CD14-positive monocyte (primary cell): Measurements from ENCODE around the gene FAM210B. TPM values are rescaled to one million over a fixed set of nuclear protein-coding genes. Genes with fewer than 3 reads are reported as not detected.

Experiments used
- DNase-seq, 3 donors: peaks; one replicate each; pipeline ENCODE4 v3.0.0-alpha.2; 2011 to 2022
- H2AFZ ChIP-seq: 2 replicates; pipeline ENCODE4 v1.6.0; 2012; ENCODE audit warnings: mild to moderate bottlenecking, low read depth, low read length, inconsistent platforms; ENCODE audit not compliant: insufficient read depth, poor library complexity, severe bottlenecking
- H3K27ac ChIP-seq, 2 donors: 1 replicate in 1 of 2; 2 replicates in 1 of 2; pipeline ENCODE4 v1.5.1; 2012 to 2013; ENCODE audit warnings: low read length in 2 of 2, control low read depth in 1 of 2, inconsistent platforms in 1 of 2, low read depth in 1 of 2, mild to moderate bottlenecking in 1 of 2
- H3K27me3 ChIP-seq, 2 donors: one replicate each; pipeline versions ENCODE4 v1.6.0 to v1.6.1; 2011 to 2013; ENCODE audit warnings: low read length in 2 of 2; ENCODE audit not compliant: control insufficient read depth in 2 of 2, insufficient read depth in 2 of 2
- H3K36me3 ChIP-seq, 2 donors: replicated peaks in 1 of 2; 1 replicate in 1 of 2; 2 replicates in 1 of 2; pipeline versions ENCODE4 v1.5.1 to v1.6.1; 2012 to 2013; ENCODE audit warnings: low read length in 2 of 2, control low read depth in 1 of 2, inconsistent platforms in 1 of 2, mild to moderate bottlenecking in 1 of 2; ENCODE audit not compliant: insufficient read depth in 2 of 2, control insufficient read depth in 1 of 2
- H3K4me1 ChIP-seq, 2 donors: 1 replicate in 1 of 2; 2 replicates in 1 of 2; pipeline versions ENCODE4 v1.5.1 to v1.6.1; 2012 to 2013; ENCODE audit warnings: low read length in 2 of 2, control low read depth in 1 of 2, inconsistent platforms in 1 of 2, mild to moderate bottlenecking in 1 of 2, moderate library complexity in 1 of 2; ENCODE audit not compliant: insufficient read depth in 2 of 2, control insufficient read depth in 1 of 2
- H3K4me2 ChIP-seq: replicated peaks from 2 replicates; pipeline ENCODE3; 2012; ENCODE audit warnings: low read length, moderate library complexity, mild to moderate bottlenecking; ENCODE audit not compliant: poor library complexity, severe bottlenecking; ENCODE audit errors: extremely low read depth
- H3K4me3 ChIP-seq, 3 experiments: fragments of 200-600 bp in 1 of 3; sonication (generic) in 1 of 3; replicated peaks in 1 of 3; 1 replicate in 2 of 3; 2 replicates in 1 of 3; pipeline ENCODE4 v1.5.1; 2011 to 2013; ENCODE audit warnings: low read length in 3 of 3, mild to moderate bottlenecking in 3 of 3, control low read depth in 2 of 3, low read depth in 2 of 3, inconsistent platforms in 1 of 3, moderate library complexity in 1 of 3
- H3K79me2 ChIP-seq: 2 replicates; pipeline ENCODE4 v1.6.0; 2012; ENCODE audit warnings: mild to moderate bottlenecking, control low read depth, inconsistent platforms, low read length, moderate library complexity; ENCODE audit not compliant: insufficient read depth
- H3K9ac ChIP-seq: 2 replicates; pipeline ENCODE4 v1.6.0; 2017; ENCODE audit warnings: low read length, mild to moderate bottlenecking; ENCODE audit not compliant: insufficient read depth, poor library complexity, severe bottlenecking
- H3K9me3 ChIP-seq, 2 donors: replicated peaks in 1 of 2; 1 replicate in 1 of 2; 2 replicates in 1 of 2; pipeline versions ENCODE4 v1.5.1 to v1.6.1; 2012 to 2013; ENCODE audit warnings: low read length in 2 of 2, control low read depth in 1 of 2; ENCODE audit not compliant: control insufficient read depth in 1 of 2, insufficient read depth in 1 of 2
- H4K20me1 ChIP-seq: 2 replicates; pipeline ENCODE4 v1.6.0; 2012; ENCODE audit warnings: mild to moderate bottlenecking, low read length, control low read depth, moderate library complexity; ENCODE audit not compliant: insufficient read depth
- H3K27ac Mint-ChIP-seq, 7 donors: one replicate each; pipeline ENCODE4 v1.8.0; 2020; ENCODE audit warnings: mild to moderate bottlenecking in 7 of 7, mixed read lengths in 7 of 7, moderate library complexity in 6 of 7, inconsistent platforms in 2 of 7
- H3K27me3 Mint-ChIP-seq, 3 donors: one replicate each; pipeline ENCODE4 v1.8.0; 2021 to 2022; ENCODE audit warnings: low read depth in 3 of 3, mild to moderate bottlenecking in 3 of 3, mixed read lengths in 3 of 3, moderate library complexity in 3 of 3, inconsistent platforms in 1 of 3
- H3K36me3 Mint-ChIP-seq, 2 donors: one replicate each; pipeline ENCODE4 v1.8.0; 2020; ENCODE audit warnings: mixed read lengths in 2 of 2, inconsistent platforms in 1 of 2, mild to moderate bottlenecking in 1 of 2
- H3K4me1 Mint-ChIP-seq: one replicate; pipeline ENCODE4 v1.8.0; 2020; ENCODE audit warnings: mild to moderate bottlenecking, mixed read lengths
- H3K4me3 Mint-ChIP-seq, 2 donors: one replicate each; pipeline ENCODE4 v1.8.0; 2020; ENCODE audit warnings: mild to moderate bottlenecking in 2 of 2, mixed read lengths in 2 of 2, moderate library complexity in 1 of 2
- H3K9me3 Mint-ChIP-seq, 7 donors: one replicate each; pipeline ENCODE4 v1.8.0; 2020 to 2022; ENCODE audit warnings: mixed read lengths in 7 of 7, mild to moderate bottlenecking in 6 of 7, moderate library complexity in 6 of 7, inconsistent platforms in 2 of 7
- CTCF ChIP-seq: fragments of 200-600 bp; IDR thresholded peaks from one replicate; pipeline ENCODE4 v1.8.0; 2022; ENCODE audit warnings: antibody characterized with exemption, mild to moderate bottlenecking
- WGBS: methylation state at CpG from one replicate; pipeline ENCODE4 v1.1.5; 2013; ENCODE audit warnings: missing lambda C conversion rate; ENCODE audit not compliant: insufficient coverage; 5-methylcytosine and 5-hydroxymethylcytosine counted together
- intact Hi-C, 2 donors: fragments of 100-400 bp; cut with micrococcal nuclease; formaldehyde crosslinking; loops; one replicate each; pipeline versions ENCODE4 v1.15.0 to v1.15.1; 2023
- polyA plus RNA-seq, 3 donors: library from polyadenylated mRNA; depleted of rRNA in 1 of 3; unstranded in 2 of 3; stranded (reverse) in 1 of 3; fragments of 300-500 nt in 2 of 3; fragments of >200 nt in 1 of 3; fragmentation: Illumina TruSeq in 2 of 3; gene quantifications; 1 replicate in 2 of 3; 2 replicates in 1 of 3; pipeline ENCODE4 v1.2.3, GENCODE V29; 2012 to 2021

The FAM210B gene
- polyA plus RNA-seq, 3 donors: 15.2 to 41.3 (median 34.5) TPM

- no peak overlapping the region for H2AFZ ChIP-seq
- H3K4me1 ChIP-seq: no peaks in the 10 kb centered on the region
- DNase-seq: no peak
- H3K9ac ChIP-seq: no peak overlapping the region
- peaks cover 13 to 43% of the 10 kb centered on the region in 2 donors for H3K27me3 ChIP-seq
- 90% methylated on average over 3 of the region's 3 CpGs for WGBS
- H3K9me3 ChIP-seq: no peaks in the 10 kb centered on the region
- intact Hi-C loops: loop anchor here in 1 of 2 donors (10.0 kb wide), 1 partner anchor 1668 kb away; no protein-coding TSS in a partner anchor
- Mint-ChIP-seq H3K27ac (no peak overlapping the region), H3K27me3 (peaks cover 42 to 62% (median 46%) of the 10 kb centered on the region in 3 donors), H3K9me3 (peaks cover 0 to 10% (median 0%) of the 10 kb centered on the region in 7 donors), H3K4me1 (peaks cover 9% of the 10 kb centered on the region), H3K36me3 (peaks cover 0 to 2% of the 10 kb centered on the region in 2 donors), H3K4me3 (peak overlapping the region in 1 of 2 donors; percentile 44)
- H3K4me2 ChIP-seq: no peak overlapping the region
- no peak for TF ChIP-seq CTCF
- no peaks in the 10 kb centered on the region for H3K79me2 ChIP-seq
- H3K4me3 ChIP-seq: no peak overlapping the region
- no peaks in the 10 kb centered on the region for H4K20me1 ChIP-seq
- H3K36me3 ChIP-seq: no peaks in the 10 kb centered on the region
- H3K27ac ChIP-seq: no peak overlapping the region
Measured at GRCh38 chr20:56342783-56343182, 16.0 kb upstream of the FAM210B start.

DNA sequence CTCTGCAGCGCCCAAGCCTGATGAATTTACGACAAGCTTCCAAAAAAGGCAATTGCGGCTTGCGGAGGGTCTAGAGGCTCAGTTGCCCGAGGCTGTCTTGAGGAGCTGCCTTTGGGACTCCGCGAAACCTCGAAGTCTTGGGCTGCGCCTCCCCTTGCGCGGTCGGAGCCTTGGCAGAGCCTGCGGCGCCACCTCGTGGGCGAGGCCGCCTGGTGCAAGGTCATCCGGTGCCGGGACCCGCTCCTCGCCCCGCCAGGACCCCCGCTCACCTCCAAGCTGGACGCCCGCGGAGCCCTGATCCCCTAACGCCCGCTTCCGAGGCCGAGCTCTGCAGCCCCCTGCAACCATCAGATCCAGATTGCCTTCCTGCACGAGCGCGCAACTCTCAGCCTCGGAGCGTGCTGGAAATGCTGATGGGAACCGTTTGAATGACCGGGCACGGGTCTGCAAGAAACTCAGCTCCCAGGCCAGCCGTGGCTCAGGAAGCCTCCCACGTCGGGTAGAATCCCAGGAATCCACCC lies 14.9 kb upstream of the FAM210B start:
- H3K4me1 Mint-ChIP-seq: peaks cover 9% of the 10 kb centered on the region
- intact Hi-C loops: loop anchor here in 1 of 2 donors (10.0 kb wide), 1 partner anchor 1669 kb away; no protein-coding TSS in a partner anchor
- H3K27me3 ChIP-seq: peaks cover 17 to 46% of the 10 kb centered on the region in 2 donors
- no peaks in the 10 kb centered on the region for H3K79me2 ChIP-seq
- no peak overlapping the region for H3K27ac ChIP-seq
- H3K9me3 ChIP-seq: no peaks in the 10 kb centered on the region
- H3K4me3 ChIP-seq: no peak overlapping the region
- H3K27me3 Mint-ChIP-seq: peaks cover 42 to 67% (median 54%) of the 10 kb centered on the region in 3 donors
- H3K36me3 ChIP-seq: no peaks in the 10 kb centered on the region
- H3K4me3 Mint-ChIP-seq: peak overlapping the region in 1 of 2 donors; percentile 76
- whole genome bisulfite sequencing: 4% methylated on average over 41 of the region's 41 CpGs
- H3K9me3 Mint-ChIP-seq: peaks cover 0 to 10% (median 0%) of the 10 kb centered on the region in 7 donors
- TF ChIP-seq CTCF: peak; percentile 73
- H3K27ac Mint-ChIP-seq: no peak overlapping the region
- H3K4me2 ChIP-seq: peak overlapping the region; percentile 19
- no peaks in the 10 kb centered on the region for H4K20me1 ChIP-seq
- no peak overlapping the region for H2AFZ ChIP-seq
- DNase-seq: peak in 2 of 3 donors; percentile 7 to 13
- H3K36me3 Mint-ChIP-seq: peaks cover 0 to 2% of the 10 kb centered on the region in 2 donors
- H3K9ac ChIP-seq: no peak overlapping the region
- no peaks in the 10 kb centered on the region for H3K4me1 ChIP-seq
